LNCaP clone FGC (cell line): ENCODE measurements around the gene BAZ1B.
"Not testable (repeated sequence)": the region's sequence is repeated elsewhere in the genome, so short reads cannot be mapped to it uniquely, and the experiment has no call there.

Experiments
- DNase-seq: peaks from one replicate; pipeline ENCODE4 v3.0.0-alpha.2; 2011; ENCODE audit warnings: low read depth
- H3K4me3 ChIP-seq: 2 replicates; pipeline ENCODE4 v1.5.1; 2011; ENCODE audit warnings: mild to moderate bottlenecking, low read depth, low read length, control low read depth
- CTCF ChIP-seq: IDR thresholded peaks from 2 replicates; pipeline ENCODE4 v1.5.1; 2012; ENCODE audit warnings: mild to moderate bottlenecking; ENCODE audit not compliant: control insufficient read depth, insufficient read depth; ENCODE audit errors: extremely low read depth

BAZ1B gene

GRCh38 chr7:73536479-73536878 lies 14.4 kb upstream of the BAZ1B start:
- no peak overlapping the region for H3K4me3 ChIP-seq
- TF ChIP-seq CTCF, result no peak
- no peak for DNase-seq

GRCh38 chr7:73535918-73536317 lies 13.8 kb upstream of the BAZ1B start:
- H3K4me3 ChIP-seq, DNase-seq: not testable (repeated sequence)

GRCh38 chr7:73533742-73534141 lies 11.6 kb upstream of the BAZ1B start:
- TF ChIP-seq CTCF, result no peak
- no peak overlapping the region for H3K4me3 ChIP-seq
- no peak for DNase-seq

- H3K4me3 ChIP-seq, result no peak overlapping the region
- TF ChIP-seq CTCF, result no peak
- no peak for DNase-seq
These were observed 10.1 kb upstream of the BAZ1B start for GRCh38 chr7:73532224-73532623.

- no peak for TF ChIP-seq CTCF
- no peak for DNase-seq
- no peak overlapping the region for H3K4me3 ChIP-seq
These were observed 8.7 kb upstream of the BAZ1B start for GRCh38 chr7:73530800-73531199.

GRCh38 chr7:73526896-73527821 lies 5.1 kb upstream of the BAZ1B start:
- H3K4me3 ChIP-seq, result no peak overlapping the region
- DNase-seq, result no peak
- no peak for TF ChIP-seq CTCF

- not testable (repeated sequence) for DNase-seq, H3K4me3 ChIP-seq
These were observed 4.0 kb upstream of the BAZ1B start for GRCh38 chr7:73526158-73526494.

- no peak for DNase-seq
- no peak for TF ChIP-seq CTCF
- peak overlapping the region; percentile 82 for H3K4me3 ChIP-seq
These were observed 423 bp downstream of the BAZ1B start for GRCh38 chr7:73521636-73522104.
